HepG2 (cell line): ENCODE results near the gene DOK4. TPM values are rescaled to one million over a fixed set of nuclear protein-coding genes. Genes with fewer than 3 reads are reported as not detected.

Experiments used
- ATRX ChIP-seq: sonication (generic); formaldehyde crosslinking; IDR thresholded peaks from 2 replicates; pipeline ENCODE4 v1.4.0; 2020; ENCODE audit warnings: missing genetic modification reagents, borderline replicate concordance
- NR1H2 ChIP-seq: sonication (generic); formaldehyde crosslinking; IDR thresholded peaks from 2 replicates; pipeline ENCODE4 v1.8.1; 2022; ENCODE audit warnings: low read depth, missing genetic modification reagents, borderline replicate concordance
- SKIL ChIP-seq: sonication (generic); formaldehyde crosslinking; IDR thresholded peaks from 2 replicates; pipeline ENCODE4 v1.8.0; 2022; ENCODE audit warnings: missing genetic modification reagents, mild to moderate bottlenecking, moderate library complexity, borderline replicate concordance
- ZNF124 ChIP-seq: sonication (generic); formaldehyde crosslinking; IDR thresholded peaks from 2 replicates; pipeline ENCODE4 v1.4.0; 2020; ENCODE audit warnings: missing genetic modification reagents
- ZNF281 ChIP-seq: sonication (generic); formaldehyde crosslinking; IDR thresholded peaks from 2 replicates; pipeline ENCODE4 v1.4.0; 2020; ENCODE audit warnings: missing genetic modification reagents, borderline replicate concordance
- ZNF407 ChIP-seq: sonication (generic); formaldehyde crosslinking; IDR thresholded peaks from one replicate; pipeline ENCODE4 v1.5.1; 2020; ENCODE audit warnings: mild to moderate bottlenecking, missing genetic modification reagents; ENCODE audit errors: not compliant biosample characterization
- ZNF850 ChIP-seq: sonication (generic); formaldehyde crosslinking; conservative IDR thresholded peaks from 2 replicates; pipeline ENCODE4 v1.9.0; 2021; ENCODE audit warnings: mild to moderate bottlenecking, missing genetic modification reagents
- ZUFSP ChIP-seq: sonication (generic); formaldehyde crosslinking; IDR thresholded peaks from 2 replicates; pipeline ENCODE4 v1.9.0; 2021; ENCODE audit warnings: missing genetic modification reagents, mild to moderate bottlenecking, borderline replicate concordance
- polyA plus RNA-seq, 8 experiments: library from polyadenylated mRNA; depleted of rRNA in 3 of 8; stranded (reverse) in 7 of 8; unstranded in 1 of 8; fragments of >200 nt; fragmentation: Illumina TruSeq in 4 of 8; extraction: Trizol in 4 of 8; gene quantifications; 2 replicates each; pipeline versions ENCODE4 v1.2.1 to v1.2.3, GENCODE V29; 2011 to 2016; ENCODE audit warnings: low read depth in 4 of 8, missing spikeins in 1 of 8, mixed read lengths in 1 of 8; ENCODE audit not compliant: insufficient read depth in 1 of 8
- total RNA-seq, 5 experiments: library from RNA; depleted of rRNA; stranded (reverse); fragments of >200 nt; fragmentation: Illumina TruSeq; extraction: Trizol; gene quantifications; 2 replicates each; pipeline ENCODE4 v1.2.3, GENCODE V29; 2016; ENCODE audit warnings: low read depth in 1 of 5

Gene DOK4
- total and polyA plus RNA-seq, 2 of the 13 experiments (the other 11 are each of a cell fraction or from before 2014, with no cell fraction given) = 52.7 to 70.0 TPM

GRCh38 chr16:57486858-57487834, 853 bp upstream of the DOK4 start (continued):
- TF ChIP-seq SKIL (0 out of 2 replicates have a peak, but pooled peaks have one; percentile 20), ZNF407 (CRISPR knock-in tag) (no peak), ZUFSP (CRISPR knock-in tag) (no peak), ZNF281 (CRISPR knock-in tag) (no peak), ZNF850 (no peak), ATRX (no peak), ZNF124 (CRISPR knock-in tag) (no peak), NR1H2 (no peak)
